Measurements from ENCODE around the gene SLC22A31.

GRCh38 chr16:89176147-89176690, 24.1 kb downstream of the SLC22A31 start:
- no peak for TF ChIP-seq CTCF (conservative IDR thresholded peaks at IDR 0.05; ENCODE audit: low read length)
- no peak for TF ChIP-seq EZH2phosphoT487 (IDR thresholded peaks at IDR 0.05; ENCODE audit: borderline replicate concordance, low read depth, low read length)
